ENCODE data around the gene UTF1. TPM values are rescaled to one million over a fixed set of nuclear protein-coding genes. Genes with fewer than 3 reads are reported as not detected.

The UTF1 gene
- total and polyA plus RNA-seq, 8 donors: not detected

DNA sequence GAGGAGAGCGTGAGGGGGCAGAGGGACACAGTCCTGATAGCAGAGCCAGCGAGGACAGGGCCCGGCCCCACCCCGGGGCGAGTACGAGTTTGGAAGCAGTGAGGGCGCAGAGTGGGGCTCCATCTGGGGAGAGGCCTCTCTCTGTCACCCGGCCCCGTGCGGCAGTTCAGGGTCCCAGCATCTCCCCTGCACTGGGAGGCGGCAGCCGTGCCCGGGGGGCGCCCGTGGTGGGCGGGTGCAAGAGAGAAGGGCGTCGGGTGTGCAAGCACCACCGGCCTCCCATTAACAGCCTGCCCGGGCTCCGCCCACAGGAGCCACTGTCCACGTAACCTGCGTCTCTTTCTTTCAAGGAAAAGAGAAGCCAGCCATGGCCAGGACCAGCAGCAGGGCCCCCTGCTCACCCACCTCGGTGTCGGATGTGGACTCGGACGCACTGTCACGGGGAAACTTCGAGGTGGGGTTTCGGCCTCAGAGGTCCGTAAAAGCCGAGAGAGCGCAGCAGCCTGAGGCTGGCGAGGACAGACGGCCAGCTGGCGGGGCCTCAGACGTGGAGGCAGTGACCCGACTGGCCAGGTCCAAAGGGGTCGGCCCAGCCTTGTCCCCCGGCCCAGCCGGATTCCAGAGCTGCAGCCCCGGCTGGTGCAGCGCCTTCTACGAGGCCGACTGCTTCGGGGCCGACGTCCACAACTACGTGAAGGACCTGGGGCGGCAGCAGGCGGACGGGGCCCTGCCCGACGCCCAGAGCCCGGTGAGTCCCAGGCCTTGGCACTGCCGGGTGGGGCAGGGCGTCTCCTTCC is 28.7 kb upstream of the UTF1 start:
- TF ChIP-seq, protein P1, sequence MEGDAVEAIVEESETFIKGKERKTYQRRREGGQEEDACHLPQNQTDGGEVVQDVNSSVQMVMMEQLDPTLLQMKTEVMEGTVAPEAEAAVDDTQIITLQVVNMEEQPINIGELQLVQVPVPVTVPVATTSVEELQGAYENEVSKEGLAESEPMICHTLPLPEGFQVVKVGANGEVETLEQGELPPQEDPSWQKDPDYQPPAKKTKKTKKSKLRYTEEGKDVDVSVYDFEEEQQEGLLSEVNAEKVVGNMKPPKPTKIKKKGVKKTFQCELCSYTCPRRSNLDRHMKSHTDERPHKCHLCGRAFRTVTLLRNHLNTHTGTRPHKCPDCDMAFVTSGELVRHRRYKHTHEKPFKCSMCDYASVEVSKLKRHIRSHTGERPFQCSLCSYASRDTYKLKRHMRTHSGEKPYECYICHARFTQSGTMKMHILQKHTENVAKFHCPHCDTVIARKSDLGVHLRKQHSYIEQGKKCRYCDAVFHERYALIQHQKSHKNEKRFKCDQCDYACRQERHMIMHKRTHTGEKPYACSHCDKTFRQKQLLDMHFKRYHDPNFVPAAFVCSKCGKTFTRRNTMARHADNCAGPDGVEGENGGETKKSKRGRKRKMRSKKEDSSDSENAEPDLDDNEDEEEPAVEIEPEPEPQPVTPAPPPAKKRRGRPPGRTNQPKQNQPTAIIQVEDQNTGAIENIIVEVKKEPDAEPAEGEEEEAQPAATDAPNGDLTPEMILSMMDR (IDR thresholded peaks at IDR 0.05): no peak
- no peaks in the 10 kb centered on the region for H3K27me3 ChIP-seq
- H3K4me1 ChIP-seq: no peaks in the 10 kb centered on the region
- no peaks in the 10 kb centered on the region for H3K9me3 ChIP-seq
- ATAC-seq: no peak
- peak in 2 of 6 donors; percentile 13 to 46 for DNase-seq
- intact Hi-C loops (cut with DNase I): no loop called here
- no peak overlapping the region for H3K27ac ChIP-seq
- H3K4me3 ChIP-seq: no peak overlapping the region
- whole genome bisulfite sequencing, 2 donors: 65 to 78% methylated on average over 57 of the region's 57 CpGs
- FAIRE-seq: no peak
- H3K36me3 ChIP-seq: no peaks in the 10 kb centered on the region

DNA sequence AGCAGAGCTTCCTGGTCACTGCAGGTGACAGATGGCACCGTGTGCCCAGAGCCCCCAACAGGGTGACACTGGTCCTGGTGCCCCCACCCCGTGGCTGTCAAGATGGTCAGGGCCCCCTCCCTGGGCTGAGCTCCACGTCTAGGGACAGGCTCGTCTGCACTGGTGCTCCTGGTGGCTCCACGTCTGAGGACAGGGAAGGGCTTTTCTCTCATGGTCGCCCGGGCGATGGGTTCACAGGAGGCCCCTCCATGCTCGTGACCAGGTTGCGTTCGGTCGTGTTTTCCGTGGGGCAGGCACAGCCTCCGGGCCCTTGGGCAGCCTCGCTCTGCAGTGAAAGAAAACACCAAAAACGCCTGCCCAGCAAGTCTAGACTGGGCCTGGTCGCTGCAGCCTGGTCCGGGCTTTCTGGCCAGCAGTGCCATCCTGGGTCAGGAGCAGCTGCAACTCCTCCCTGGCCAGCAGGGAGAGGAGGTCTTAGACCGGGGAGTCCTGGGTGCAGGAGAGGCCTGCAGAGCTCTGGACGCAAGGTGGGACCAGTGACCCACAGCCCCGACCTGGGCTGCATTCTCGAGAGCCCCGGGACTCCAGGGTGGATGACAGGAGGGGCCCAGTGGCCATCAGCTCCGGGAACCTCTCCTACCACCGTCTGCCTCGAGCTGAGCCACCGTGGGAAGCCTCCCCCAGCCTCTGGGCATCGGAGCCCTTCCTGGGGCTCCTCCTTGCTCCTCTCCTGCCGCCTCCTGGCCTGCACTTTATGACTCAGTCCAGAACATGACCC is 27.9 kb upstream of the UTF1 start:
- 52 to 54% methylated on average over 28 to 29 of the region's 29 CpGs for WGBS, 2 donors
- TF ChIP-seq, protein P1 (IDR thresholded peaks at IDR 0.05): no peak
- DNase-seq (peak in 2 of 6 donors; percentile 13 to 68), ATAC-seq (no peak), FAIRE-seq (no peak)
- H3K9me3 ChIP-seq: no peaks in the 10 kb centered on the region
- H3K4me1 ChIP-seq: no peaks in the 10 kb centered on the region
- no peaks in the 10 kb centered on the region for H3K36me3 ChIP-seq
- intact Hi-C loops (cut with DNase I): no loop called here
- H3K27ac ChIP-seq: no peak overlapping the region
- no peaks in the 10 kb centered on the region for H3K27me3 ChIP-seq
- H3K4me3 ChIP-seq: no peak overlapping the region

DNA sequence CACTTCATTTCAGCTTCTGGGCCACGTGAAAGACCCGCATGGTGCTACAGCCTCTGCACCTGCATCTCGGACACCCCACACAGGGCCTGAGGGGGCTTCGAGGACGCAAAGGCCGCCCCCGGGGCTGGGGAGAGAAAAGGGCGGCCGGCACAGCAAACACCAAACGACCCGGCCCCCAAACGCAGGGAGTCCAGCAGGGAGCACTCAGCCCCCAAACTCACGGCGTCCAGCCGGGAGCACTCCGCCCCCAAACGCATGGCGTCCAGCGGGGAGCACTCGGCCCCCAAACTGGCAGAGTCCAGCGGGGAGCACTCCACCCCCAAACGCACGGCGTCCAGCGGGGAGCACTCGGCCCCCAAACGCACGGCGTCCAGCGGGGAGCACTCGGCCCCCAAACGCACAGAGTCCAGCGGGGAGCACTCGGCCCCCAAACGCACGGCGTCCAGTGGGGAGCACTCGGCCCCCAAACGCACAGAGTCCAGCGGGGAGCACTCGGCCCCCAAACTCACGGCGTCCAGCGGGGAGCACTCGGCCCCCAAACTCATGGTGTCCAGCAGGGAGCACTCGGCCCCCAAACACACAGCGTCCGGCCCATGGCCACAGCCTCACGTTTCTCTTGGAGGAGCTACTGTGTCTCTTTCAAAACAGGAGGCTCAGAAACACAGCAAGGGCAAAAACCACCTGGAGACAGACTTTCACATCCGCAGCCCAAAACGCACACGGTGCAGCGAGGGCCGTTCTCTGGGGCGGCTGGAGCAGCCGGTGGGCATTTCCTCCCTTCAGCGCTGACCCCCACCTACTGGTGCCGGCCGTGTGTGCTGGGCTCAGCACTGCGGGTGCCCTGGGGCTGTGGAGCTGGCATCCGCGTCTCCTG is 27.0 kb upstream of the UTF1 start:
- TF ChIP-seq, protein P1 (IDR thresholded peaks at IDR 0.05): no peak
- peak in 2 of 6 donors; percentile 1 to 31 for DNase-seq
- Histone ChIP-seq H3K4me3 (no peak overlapping the region), H3K36me3 (no peaks in the 10 kb centered on the region), H3K27ac (no peak overlapping the region), H3K27me3 (no peaks in the 10 kb centered on the region), H3K4me1 (no peaks in the 10 kb centered on the region), H3K9me3 (no peaks in the 10 kb centered on the region)
- WGBS, 2 donors: 61 to 73% methylated on average over 51 to 61 of the region's 62 CpGs
- no peak for FAIRE-seq
- intact Hi-C loops (cut with DNase I): no loop called here
- ATAC-seq: no peak

DNA sequence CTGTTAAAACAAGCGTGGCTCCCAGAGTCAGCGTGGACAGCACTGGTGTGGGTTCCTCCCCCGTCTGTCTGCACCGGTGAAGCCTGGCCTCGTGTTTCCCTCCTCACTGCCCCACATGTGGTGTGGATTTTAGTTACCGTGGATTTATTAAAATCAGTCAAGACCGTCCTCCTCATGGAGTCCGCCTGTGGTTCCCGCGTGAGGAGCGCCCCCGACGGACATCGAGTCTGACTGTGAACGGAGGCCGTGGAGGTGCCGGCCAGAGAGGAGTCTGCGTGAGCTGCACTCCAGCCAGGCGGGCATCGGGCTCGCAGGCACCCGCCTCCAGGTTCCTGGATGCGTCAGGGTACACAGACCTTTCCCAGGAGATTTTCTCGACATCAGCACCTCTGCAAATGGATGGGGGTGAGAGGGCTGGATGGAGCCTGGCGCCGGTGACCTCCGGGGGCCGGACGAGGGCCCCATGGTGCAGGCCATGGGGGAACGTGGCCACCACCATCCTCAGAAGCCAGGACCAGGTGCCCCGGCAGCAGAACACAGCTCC is 26.3 kb upstream of the UTF1 start:
- no peak overlapping the region for H3K4me3 ChIP-seq
- TF ChIP-seq, protein P1 (IDR thresholded peaks at IDR 0.05): no peak
- intact Hi-C loops (cut with DNase I): no loop called here
- WGBS, 2 donors: 66 to 77% methylated on average over 31 of the region's 31 CpGs
- H3K9me3 ChIP-seq: no peaks in the 10 kb centered on the region
- FAIRE-seq (no peak), ATAC-seq (no peak), DNase-seq (peak in 2 of 6 donors; percentile 8 to 48)
- H3K4me1 ChIP-seq: no peaks in the 10 kb centered on the region
- no peaks in the 10 kb centered on the region for H3K27me3 ChIP-seq
- H3K27ac ChIP-seq: no peak overlapping the region
- no peaks in the 10 kb centered on the region for H3K36me3 ChIP-seq
